ENCODE measurements around the gene DEGS2.

Gene DEGS2

GRCh38 chr14:100131181-100131580 lies 28.3 kb downstream of the DEGS2 start:
- no peak for DNase-seq

- no peak for DNase-seq
These were observed 28.9 kb downstream of the DEGS2 start for GRCh38 chr14:100130521-100130920.

GRCh38 chr14:100129161-100129589 lies 30.3 kb downstream of the DEGS2 start:
- no peak for DNase-seq

GRCh38 chr14:100128688-100129087 lies 30.8 kb downstream of the DEGS2 start:
- no peak for DNase-seq

- no peak for DNase-seq
These were observed 31.5 kb downstream of the DEGS2 start for GRCh38 chr14:100127853-100128455.

- no peak for DNase-seq
These were observed 33.0 kb downstream of the DEGS2 start for GRCh38 chr14:100126401-100126800.

GRCh38 chr14:100124551-100125088 lies 34.8 kb downstream of the DEGS2 start:
- DNase-seq = no peak

GRCh38 chr14:100123618-100124017 lies 35.8 kb downstream of the DEGS2 start:
- DNase-seq = no peak

GRCh38 chr14:100122481-100123223 lies 36.8 kb downstream of the DEGS2 start:
- DNase-seq = no peak

- no peak for DNase-seq
These were observed 37.6 kb downstream of the DEGS2 start for GRCh38 chr14:100121643-100122480.

GRCh38 chr14:100120522-100121269 lies 38.7 kb downstream of the DEGS2 start:
- no peak for DNase-seq

GRCh38 chr14:100119251-100119650 lies 40.2 kb downstream of the DEGS2 start:
- DNase-seq = no peak

- no peak for DNase-seq
These were observed 40.9 kb downstream of the DEGS2 start for GRCh38 chr14:100118396-100119011.

GRCh38 chr14:100117633-100118395 lies 41.6 kb downstream of the DEGS2 start:
- no peak for DNase-seq

GRCh38 chr14:100117026-100117425 lies 42.4 kb downstream of the DEGS2 start:
- no peak for DNase-seq

- no peak for DNase-seq
These were observed 43.3 kb downstream of the DEGS2 start for GRCh38 chr14:100116134-100116533.

- DNase-seq = no peak
These were observed 43.7 kb downstream of the DEGS2 start for GRCh38 chr14:100115726-100116125.

- DNase-seq = no peak
These were observed 44.2 kb downstream of the DEGS2 start for GRCh38 chr14:100115236-100115635.

GRCh38 chr14:100114109-100114765 lies 45.2 kb downstream of the DEGS2 start:
- DNase-seq = no peak

- no peak for DNase-seq
These were observed 47.3 kb downstream of the DEGS2 start for GRCh38 chr14:100111931-100112704.
